A673 (cell line): ENCODE measurements around the gene CYP11A1.

Experiments
- CTCF ChIP-seq: fragments of 300-800, 200-600 bp; sonication (generic); conservative IDR thresholded peaks from 2 replicates; pipeline ENCODE4 v1.5.1; 2017; ENCODE audit warnings: low read depth, mild to moderate bottlenecking, antibody characterized with exemption, low read length, moderate library complexity, mixed read lengths
- EZH2 ChIP-seq: fragments of 200-600 bp; sonication (generic); IDR thresholded peaks from 2 replicates; pipeline ENCODE4 v1.6.1; 2017; ENCODE audit warnings: borderline replicate concordance, low read depth, mild to moderate bottlenecking, mixed read lengths, antibody characterized with exemption, low read length; ENCODE audit not compliant: poor library complexity, severe bottlenecking

- TF ChIP-seq CTCF (no peak), EZH2 (no peak)
Observed at GRCh38 chr15:74332611-74333010, 34.8 kb downstream of the CYP11A1 start.
